Loucy (cell line): ENCODE results near the gene PDE4DIP.
"Not testable (repeated sequence)": the region's sequence is repeated elsewhere in the genome, so short reads cannot be mapped to it uniquely, and the experiment has no call there.

Experiments
- CTCF ChIP-seq: fragments of 200-600 bp; sonication (generic); conservative IDR thresholded peaks from 2 replicates; pipeline ENCODE4 v1.5.1; 2014; ENCODE audit warnings: mild to moderate bottlenecking, antibody characterized with exemption, low read length
- EZH2phosphoT487 ChIP-seq: fragments of 200-600 bp; IDR thresholded peaks from 2 replicates; pipeline ENCODE4 v1.6.1; 2018; ENCODE audit warnings: antibody characterized with exemption, mild to moderate bottlenecking, moderate library complexity, borderline replicate concordance

- not testable (repeated sequence) for TF ChIP-seq CTCF, EZH2phosphoT487
These were observed 35.8 kb upstream of the PDE4DIP start for GRCh38 chr1:148808268-148808928.
